Inflammatory macrophage treated with lipopolysaccharide for 4 hours (primary cell): ENCODE data around the gene PON1.

Experiments used
- DNase-seq: peaks from one replicate; pipeline ENCODE4 v3.0.0-alpha.2; 2020

The PON1 gene

DNA sequence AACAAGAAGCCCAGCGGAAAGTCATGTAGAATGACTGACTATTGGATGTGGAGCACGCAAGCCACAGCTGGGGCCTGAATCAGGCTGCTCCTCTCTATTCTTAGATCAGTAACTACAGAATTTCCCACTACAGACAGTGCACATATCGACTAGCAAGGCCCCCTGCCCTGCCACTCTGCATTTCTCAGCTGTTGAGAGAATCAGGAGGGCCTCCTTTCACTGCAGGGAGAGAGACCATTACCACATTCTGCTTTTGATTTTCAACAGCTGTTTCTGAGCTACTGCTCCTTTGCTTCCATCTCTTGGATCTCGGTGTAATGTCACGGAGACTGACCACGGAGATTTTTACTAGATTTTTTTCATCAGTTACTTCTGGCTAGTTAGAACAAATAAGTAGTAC, 73.8 kb downstream of the PON1 start:
- DNase-seq = no peak
